HCT116 (cell line): ENCODE data around the gene TBX2. TPM values are rescaled to one million over a fixed set of nuclear protein-coding genes. Genes with fewer than 3 reads are reported as not detected.

Experiments used
- ATAC-seq: fragments of 200-7000 bp; cut with Tn5 transposase; 2 replicates; pipeline ENCODE4 v1.9.1; 2020; ENCODE audit warnings: mild to moderate bottlenecking, moderate library complexity
- BruUV-seq: library from RNA; stranded (reverse); fragments of 400-500 nt; replicated peaks from 2 replicates; lab custom pipeline; 2021; lab: Mats Ljungman, UMichigan
- CTCF ChIA-PET: fragments of 300-600 bp; sonication (Branson Sonifier 250); formaldehyde crosslinking; loops from one replicate; lab custom pipeline; 2021; ENCODE audit warnings: antibody characterized with exemption; lab: Charles Lee
- POLR2A ChIA-PET: fragments of 300-600, 350-600 bp; sonication (Branson Sonifier 250); formaldehyde crosslinking; loops from one replicate; lab custom pipeline; 2021; ENCODE audit warnings: antibody characterized with exemption; lab: Charles Lee
- RAD21 ChIA-PET, 2 experiments: fragments of 300-600 bp; sonication (Branson Sonifier 250); formaldehyde crosslinking; loops; one replicate each; lab custom pipeline; 2023; ENCODE audit warnings: low total read pairs in 2 of 2; ENCODE audit not compliant: uncharacterized antibody in 2 of 2, unreplicated experiment in 2 of 2, low non-redundant PET in 1 of 2; lab: Charles Lee
- DNase-seq: peaks from one replicate; pipeline ENCODE4 v3.0.0-alpha.2; 2010; ENCODE audit warnings: low read depth, low spot score
- H2AFZ ChIP-seq: fragments of 200-600 bp; shearing (Covaris generic), sonication (generic); 2 replicates; pipeline ENCODE4 v1.6.1; 2017; ENCODE audit warnings: low read depth, mixed run types, mixed read lengths, antibody characterized with exemption, low read length; ENCODE audit not compliant: poor library complexity, severe bottlenecking
- H3K27ac ChIP-seq: 2 replicates; pipeline ENCODE4 v1.5.1; 2012; ENCODE audit warnings: low read depth, low read length
- H3K27me3 ChIP-seq: fragments of 200-600 bp; sonication (generic); 2 replicates; pipeline ENCODE4 v1.6.1; 2016; ENCODE audit warnings: mixed run types, low read length, mixed read lengths; ENCODE audit not compliant: insufficient read depth
- H3K36me3 ChIP-seq, 2 experiments: fragments of 200-500 bp in 1 of 2; fragments of 200-600 bp in 1 of 2; sonication (Bioruptor generic) in 1 of 2; sonication (generic) in 1 of 2; 2 replicates each; pipeline versions ENCODE4 v1.5.1 to v1.6.1; 2014 to 2016; ENCODE audit warnings: low read length in 2 of 2, inconsistent platforms in 1 of 2, mixed read lengths in 1 of 2, mixed run types in 1 of 2; ENCODE audit not compliant: insufficient read depth in 2 of 2, control insufficient read depth in 1 of 2
- H3K4me1 ChIP-seq, 2 experiments: fragments of 200-600 bp in 1 of 2; sonication (generic) in 1 of 2; 2 replicates each; pipeline versions ENCODE4 v1.5.1 to v1.6.1; 2012 to 2017; ENCODE audit warnings: low read length in 2 of 2, inconsistent platforms in 1 of 2, mild to moderate bottlenecking in 1 of 2, mixed read lengths in 1 of 2, mixed run types in 1 of 2, moderate library complexity in 1 of 2; ENCODE audit not compliant: insufficient read depth in 2 of 2, control insufficient read depth in 1 of 2
- H3K4me2 ChIP-seq: fragments of 200-600 bp; sonication (generic); 2 replicates; pipeline ENCODE4 v1.6.1; 2017; ENCODE audit warnings: mixed run types, low read length, mixed read lengths
- H3K4me3 ChIP-seq, 2 experiments: fragments of 200-600 bp in 1 of 2; sonication (generic) in 1 of 2; replicated peaks in 1 of 2; 2 replicates each; pipeline ENCODE4 v1.5.1; 2011 to 2016; ENCODE audit warnings: low read length in 2 of 2, control low read depth in 1 of 2, low read depth in 1 of 2, mild to moderate bottlenecking in 1 of 2, mixed read lengths in 1 of 2, mixed run types in 1 of 2
- H3K79me2 ChIP-seq: fragments of 200-600 bp; sonication (generic); 2 replicates; pipeline ENCODE4 v1.6.1; 2017; ENCODE audit warnings: mild to moderate bottlenecking, mixed run types, low read length, moderate library complexity, mixed read lengths; ENCODE audit not compliant: insufficient read depth
- H3K9ac ChIP-seq: fragments of 200-600 bp; sonication (generic); 2 replicates; pipeline ENCODE4 v1.6.1; 2016; ENCODE audit warnings: low read length, mixed read lengths
- H3K9me2 ChIP-seq: fragments of 200-600 bp; sonication (generic), shearing (Covaris generic); 2 replicates; pipeline ENCODE4 v1.6.1; 2017; ENCODE audit warnings: mixed run types, mild to moderate bottlenecking, moderate library complexity; ENCODE audit not compliant: insufficient read depth
- H3K9me3 ChIP-seq, 2 experiments: fragments of 200-500 bp in 1 of 2; fragments of 200-600 bp in 1 of 2; sonication (Bioruptor generic) in 1 of 2; sonication (generic) in 1 of 2; 2 replicates each; pipeline ENCODE4 v1.6.1; 2014 to 2017; ENCODE audit warnings: low read length in 2 of 2, mixed read lengths in 2 of 2, inconsistent platforms in 1 of 2, low read depth in 1 of 2, mild to moderate bottlenecking in 1 of 2, mixed run types in 1 of 2, moderate library complexity in 1 of 2; ENCODE audit not compliant: control insufficient read depth in 1 of 2, insufficient read depth in 1 of 2
- H4K20me1 ChIP-seq: fragments of 200-600 bp; sonication (generic), shearing (Covaris generic); 2 replicates; pipeline ENCODE4 v1.6.1; 2017; ENCODE audit warnings: mixed run types, mild to moderate bottlenecking, moderate library complexity; ENCODE audit not compliant: insufficient read depth
- CBX3 ChIP-seq: IDR thresholded peaks from 2 replicates; pipeline ENCODE4 v1.6.1; 2012; ENCODE audit warnings: low read depth
- CTCF ChIP-seq, 3 experiments: fragments of 200-600 bp in 1 of 3; sonication (generic) in 1 of 3; IDR thresholded peaks in 2 of 3; conservative IDR thresholded peaks in 1 of 3; 2 replicates each; pipeline ENCODE4 v1.5.1; 2012 to 2017; ENCODE audit warnings: low read depth in 2 of 3, low read length in 2 of 3, antibody characterized with exemption in 1 of 3, borderline replicate concordance in 1 of 3, control low read depth in 1 of 3, mild to moderate bottlenecking in 1 of 3, mixed read lengths in 1 of 3, mixed run types in 1 of 3, moderate library complexity in 1 of 3; ENCODE audit not compliant: insufficient read depth in 1 of 3
- EZH2phosphoT487 ChIP-seq: fragments of 200-600 bp; IDR thresholded peaks from 2 replicates; pipeline ENCODE4 v1.6.1; 2018; ENCODE audit warnings: antibody characterized with exemption, borderline replicate concordance
- POLR2A ChIP-seq: IDR thresholded peaks from 2 replicates; pipeline ENCODE4 v1.7.0; 2011; ENCODE audit warnings: borderline replicate concordance; ENCODE audit not compliant: insufficient read depth, insufficient read length; ENCODE audit errors: extremely low read depth
- POLR2AphosphoS5 ChIP-seq: IDR thresholded peaks from 2 replicates; pipeline ENCODE4 v1.6.1; 2011; ENCODE audit warnings: mild to moderate bottlenecking, low read depth, low read length, moderate library complexity
- RAD21 ChIP-seq: IDR thresholded peaks from 2 replicates; pipeline ENCODE4 v1.6.1; 2012; ENCODE audit warnings: low read depth, mild to moderate bottlenecking
- REST ChIP-seq: IDR thresholded peaks from 2 replicates; pipeline ENCODE4 v1.6.1; 2012; ENCODE audit warnings: low read depth
- SRF ChIP-seq: IDR thresholded peaks from 2 replicates; pipeline ENCODE4 v1.6.1; 2012; ENCODE audit warnings: low read depth
- YY1 ChIP-seq: IDR thresholded peaks from 2 replicates; pipeline ENCODE4 v1.6.1; 2011; ENCODE audit warnings: low read length, low read depth, moderate library complexity, mild to moderate bottlenecking; ENCODE audit not compliant: insufficient replicate concordance; ENCODE audit errors: extremely low read depth
- intact Hi-C: fragments of 100-400 bp; cut with micrococcal nuclease; formaldehyde crosslinking; loops from 2 replicates; pipeline ENCODE4 v1.10.0; 2022
- total RNA-seq: library from RNA; stranded (reverse); gene quantifications from one replicate; pipeline ENCODE4 v1.2.1, GENCODE V29; 2021; ENCODE audit not compliant: unreplicated experiment
- TF ChIP-seq, protein P1 (sequence below): IDR thresholded peaks from 2 replicates; pipeline ENCODE4 v1.6.1; 2011; ENCODE audit warnings: mild to moderate bottlenecking, low read length, moderate library complexity; ENCODE audit not compliant: insufficient replicate concordance; ENCODE audit errors: extremely low read depth
- TF ChIP-seq, protein P2 (sequence below): IDR thresholded peaks from 2 replicates; pipeline ENCODE4 v1.6.1; 2012

TBX2 gene
- total RNA-seq, 1 experiment from 2014 or later, result 0.71 TPM

- no peak for TF ChIP-seq EZH2phosphoT487
- TF ChIP-seq SRF, result no peak
- no peak for TF ChIP-seq POLR2A
- no peak for TF ChIP-seq REST
Measured at GRCh38 chr17:61388561-61389356, 10.9 kb upstream of the TBX2 start (continued).

DNA sequence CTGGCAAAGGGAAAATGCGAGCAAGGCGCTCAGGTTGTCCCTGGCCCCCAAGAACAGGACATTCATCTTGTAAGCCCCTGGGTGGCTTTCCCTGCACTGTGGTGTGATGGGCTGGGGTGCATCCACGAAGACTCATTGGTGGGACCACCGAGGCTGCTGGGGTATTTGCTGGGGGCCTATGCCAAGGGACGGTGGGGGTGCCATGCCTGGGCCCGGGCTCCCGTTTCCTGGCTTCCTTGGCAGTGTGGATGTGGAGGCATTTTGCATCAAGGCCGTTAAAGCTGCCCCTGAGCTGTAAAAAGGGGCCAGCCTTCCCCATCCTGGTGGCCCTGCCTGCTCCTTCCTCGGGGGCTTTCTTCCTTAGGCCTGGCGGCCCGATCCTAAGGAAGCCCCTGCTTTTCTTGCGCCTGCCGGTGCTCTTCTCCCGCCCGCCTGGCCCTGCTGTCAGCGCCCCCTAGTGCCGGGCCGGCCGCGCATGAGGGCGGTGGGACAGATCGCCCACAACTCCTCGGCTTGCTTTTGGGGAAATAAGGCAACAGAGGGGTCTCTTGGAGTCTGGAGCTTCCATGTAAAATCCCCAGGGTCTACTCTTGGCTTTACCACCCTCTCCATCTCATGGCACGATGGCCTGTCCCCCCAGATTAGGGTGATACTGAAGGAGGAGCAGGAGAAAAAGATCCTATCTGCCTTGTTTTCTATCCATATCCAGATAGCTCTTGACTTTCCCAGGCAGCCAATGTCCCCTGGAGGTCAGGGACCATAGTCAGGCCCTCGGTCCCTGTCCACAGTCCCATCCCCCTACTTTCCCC, 9.8 kb upstream of the TBX2 start:
- BruUV-seq, result no TSS peak
- ChIA-PET POLR2A (no interaction called here), CTCF (interaction anchor here (0.6 to 1.4 kb wide), 4 partner anchors 8 to 669 kb away, joined by 3 to 6 read pairs (median 3); no protein-coding TSS in a partner anchor), RAD21 (no interaction called here)
- H3K36me3 ChIP-seq, result no peaks in the 10 kb centered on the region
- H3K4me2 ChIP-seq, result peak overlapping the region; percentile 25
- H3K9me2 ChIP-seq, result no peaks in the 10 kb centered on the region
- DNase-seq (no peak), ATAC-seq (peak; percentile 84)
- H3K4me1 ChIP-seq, result peaks cover 12 to 17% of the 10 kb centered on the region in 2 experiments; a peak in 3 of 4 replicates
- no peaks in the 10 kb centered on the region for H3K79me2 ChIP-seq
- intact Hi-C loops, result loop anchor here (1.0 kb wide), 3 partner anchors 388 to 669 kb away; no protein-coding TSS in a partner anchor
- no peaks in the 10 kb centered on the region for H4K20me1 ChIP-seq
- H2AFZ ChIP-seq, result no peak overlapping the region
- no peak overlapping the region for H3K4me3 ChIP-seq
- no peaks in the 10 kb centered on the region for H3K27me3 ChIP-seq
- H3K9ac ChIP-seq, result no peak overlapping the region
- H3K9me3 ChIP-seq, result no peaks in the 10 kb centered on the region
- TF ChIP-seq CTCF (IDR thresholded peaks at IDR 0.05 in 2 of 3, conservative IDR thresholded peaks at IDR 0.05 in 1 of 3; ENCODE audit: borderline replicate concordance in 1 of 3, insufficient read depth in 1 of 3, low read depth in 2 of 3, low read length in 2 of 3) (peak; percentile 83 to 100 (median 100)), YY1 (peak; percentile 66), POLR2AphosphoS5 (no peak), POLR2A (no peak), CBX3 (no peak), RAD21 (peak; percentile 94)
- TF ChIP-seq, protein P1, sequence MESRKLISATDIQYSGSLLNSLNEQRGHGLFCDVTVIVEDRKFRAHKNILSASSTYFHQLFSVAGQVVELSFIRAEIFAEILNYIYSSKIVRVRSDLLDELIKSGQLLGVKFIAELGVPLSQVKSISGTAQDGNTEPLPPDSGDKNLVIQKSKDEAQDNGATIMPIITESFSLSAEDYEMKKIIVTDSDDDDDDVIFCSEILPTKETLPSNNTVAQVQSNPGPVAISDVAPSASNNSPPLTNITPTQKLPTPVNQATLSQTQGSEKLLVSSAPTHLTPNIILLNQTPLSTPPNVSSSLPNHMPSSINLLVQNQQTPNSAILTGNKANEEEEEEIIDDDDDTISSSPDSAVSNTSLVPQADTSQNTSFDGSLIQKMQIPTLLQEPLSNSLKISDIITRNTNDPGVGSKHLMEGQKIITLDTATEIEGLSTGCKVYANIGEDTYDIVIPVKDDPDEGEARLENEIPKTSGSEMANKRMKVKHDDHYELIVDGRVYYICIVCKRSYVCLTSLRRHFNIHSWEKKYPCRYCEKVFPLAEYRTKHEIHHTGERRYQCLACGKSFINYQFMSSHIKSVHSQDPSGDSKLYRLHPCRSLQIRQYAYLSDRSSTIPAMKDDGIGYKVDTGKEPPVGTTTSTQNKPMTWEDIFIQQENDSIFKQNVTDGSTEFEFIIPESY, result no peak
- TF ChIP-seq, protein P2, sequence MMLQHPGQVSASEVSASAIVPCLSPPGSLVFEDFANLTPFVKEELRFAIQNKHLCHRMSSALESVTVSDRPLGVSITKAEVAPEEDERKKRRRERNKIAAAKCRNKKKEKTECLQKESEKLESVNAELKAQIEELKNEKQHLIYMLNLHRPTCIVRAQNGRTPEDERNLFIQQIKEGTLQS, result no peak
- TF ChIP-seq, all 23 proteins: peak for 3
- H3K27ac ChIP-seq, result no peak overlapping the region
